ENCODE data around the gene LIME1.

DNA sequence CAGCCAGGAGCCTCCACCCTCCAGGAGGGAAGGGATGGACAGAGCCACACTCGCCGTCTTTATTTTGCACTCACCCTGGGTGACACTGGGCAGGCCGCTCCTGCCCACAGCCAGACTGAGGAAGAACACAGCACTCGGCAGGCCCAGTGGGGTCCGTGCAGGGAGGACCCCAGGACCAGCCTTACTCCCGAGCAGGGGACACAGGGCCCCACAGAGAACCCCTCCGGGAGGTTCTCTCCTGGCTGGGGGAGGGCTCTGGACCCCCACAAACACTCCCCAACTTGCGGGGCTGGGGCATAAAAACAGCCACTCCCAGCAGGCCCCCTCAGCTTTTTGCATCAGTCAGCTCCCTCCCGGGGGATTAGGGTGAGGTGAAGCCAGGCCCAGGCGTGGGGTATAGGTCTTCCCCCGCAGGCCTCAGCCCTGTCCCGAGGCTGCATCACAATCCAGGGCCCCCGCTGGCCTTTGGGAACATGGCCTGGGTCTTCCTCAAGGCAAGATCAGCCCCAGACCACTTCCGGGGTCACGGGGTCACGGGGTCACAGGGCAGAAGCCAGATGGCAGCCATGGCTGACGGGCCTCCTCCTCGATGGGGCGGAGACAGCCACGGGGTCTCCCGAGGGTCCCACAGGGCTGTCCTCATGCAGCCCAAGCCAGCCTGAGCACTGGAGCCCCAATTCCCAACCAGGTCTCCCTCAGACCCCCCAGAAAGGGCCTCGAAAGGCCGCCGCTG lies 36.8 kb upstream of the LIME1 start:
- TF ChIP-seq, protein P1, sequence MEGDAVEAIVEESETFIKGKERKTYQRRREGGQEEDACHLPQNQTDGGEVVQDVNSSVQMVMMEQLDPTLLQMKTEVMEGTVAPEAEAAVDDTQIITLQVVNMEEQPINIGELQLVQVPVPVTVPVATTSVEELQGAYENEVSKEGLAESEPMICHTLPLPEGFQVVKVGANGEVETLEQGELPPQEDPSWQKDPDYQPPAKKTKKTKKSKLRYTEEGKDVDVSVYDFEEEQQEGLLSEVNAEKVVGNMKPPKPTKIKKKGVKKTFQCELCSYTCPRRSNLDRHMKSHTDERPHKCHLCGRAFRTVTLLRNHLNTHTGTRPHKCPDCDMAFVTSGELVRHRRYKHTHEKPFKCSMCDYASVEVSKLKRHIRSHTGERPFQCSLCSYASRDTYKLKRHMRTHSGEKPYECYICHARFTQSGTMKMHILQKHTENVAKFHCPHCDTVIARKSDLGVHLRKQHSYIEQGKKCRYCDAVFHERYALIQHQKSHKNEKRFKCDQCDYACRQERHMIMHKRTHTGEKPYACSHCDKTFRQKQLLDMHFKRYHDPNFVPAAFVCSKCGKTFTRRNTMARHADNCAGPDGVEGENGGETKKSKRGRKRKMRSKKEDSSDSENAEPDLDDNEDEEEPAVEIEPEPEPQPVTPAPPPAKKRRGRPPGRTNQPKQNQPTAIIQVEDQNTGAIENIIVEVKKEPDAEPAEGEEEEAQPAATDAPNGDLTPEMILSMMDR (IDR thresholded peaks at IDR 0.05): no peak
- no peak for TF ChIP-seq ZFX (IDR thresholded peaks at IDR 0.05; ENCODE audit: borderline replicate concordance)
